ENCODE data around the gene MITF. TPM values are rescaled to one million over a fixed set of nuclear protein-coding genes. Genes with fewer than 3 reads are reported as not detected.

Gene MITF
- total RNA-seq, 1 donor from 2014 or later, result 43.8 TPM

GRCh38 chr3:69752241-69752640, 13.0 kb downstream of the MITF start:
- DNase-seq (ENCODE audit: low spot score), result no peak

GRCh38 chr3:69753179-69753775, 14.0 kb downstream of the MITF start:
- no peak for DNase-seq (ENCODE audit: low spot score)

DNA sequence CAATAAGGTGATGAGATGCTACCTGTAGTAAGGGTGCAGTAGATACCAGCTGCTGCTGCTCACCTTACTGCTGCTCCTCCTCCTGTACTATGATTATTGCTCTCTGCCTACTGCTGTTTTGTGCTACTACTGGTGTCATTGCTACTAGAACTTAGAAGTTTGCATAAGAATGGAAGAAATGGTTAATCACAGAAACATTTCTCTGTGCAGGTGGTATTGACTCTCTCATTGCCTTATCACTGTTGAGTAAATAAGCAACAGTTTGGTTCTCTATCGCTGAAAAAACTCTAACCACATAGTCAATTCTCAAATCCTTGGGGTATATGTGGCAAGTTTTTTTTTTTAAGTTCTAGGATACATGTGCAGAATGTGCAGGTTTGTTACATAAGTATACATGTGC, 16.5 kb downstream of the MITF start:
- DNase-seq (ENCODE audit: low spot score), result no peak

DNA sequence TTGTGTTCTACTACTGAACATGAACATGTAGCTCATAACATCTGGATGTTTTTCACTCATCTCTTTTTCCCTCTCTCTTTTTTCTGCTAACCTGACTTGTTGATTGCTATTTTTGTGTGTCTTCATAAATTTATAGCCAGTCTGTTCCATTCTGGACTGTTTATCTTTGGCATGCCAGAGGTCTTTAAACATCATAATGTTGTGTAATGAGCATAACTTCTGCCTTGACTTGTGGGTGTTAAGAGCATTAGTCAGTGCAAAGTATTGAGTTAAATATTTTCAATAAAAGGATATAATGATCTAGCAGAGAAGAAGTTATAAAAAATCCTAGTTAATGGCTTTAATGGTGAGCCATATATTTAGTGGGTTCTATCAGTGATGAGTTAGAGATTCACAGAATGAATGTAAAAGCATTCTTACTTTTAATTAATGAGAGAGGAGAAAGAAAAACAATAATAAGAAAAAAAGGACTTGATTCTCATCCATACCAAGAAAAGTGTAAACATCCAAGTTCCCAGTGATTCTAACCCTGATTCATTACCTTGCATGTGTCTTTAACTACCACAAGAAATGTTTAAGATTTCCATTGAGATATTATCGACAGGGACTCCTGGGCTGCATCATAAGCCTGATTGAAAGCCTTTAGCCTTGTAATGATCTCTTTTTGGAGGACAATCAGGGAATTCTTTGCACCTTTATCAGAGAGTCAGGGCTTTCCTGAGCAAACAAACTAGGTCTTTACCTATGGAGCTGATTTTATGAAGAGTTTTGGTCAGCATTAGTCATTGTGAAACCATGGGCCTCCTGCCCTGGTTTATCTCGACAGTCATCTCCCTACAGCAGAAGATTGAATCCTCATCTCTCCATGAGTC, 22.9 kb downstream of the MITF start:
- no peak for DNase-seq (ENCODE audit: low spot score)

GRCh38 chr3:69762768-69763229, 23.5 kb downstream of the MITF start:
- no peak for DNase-seq (ENCODE audit: low spot score)

DNA sequence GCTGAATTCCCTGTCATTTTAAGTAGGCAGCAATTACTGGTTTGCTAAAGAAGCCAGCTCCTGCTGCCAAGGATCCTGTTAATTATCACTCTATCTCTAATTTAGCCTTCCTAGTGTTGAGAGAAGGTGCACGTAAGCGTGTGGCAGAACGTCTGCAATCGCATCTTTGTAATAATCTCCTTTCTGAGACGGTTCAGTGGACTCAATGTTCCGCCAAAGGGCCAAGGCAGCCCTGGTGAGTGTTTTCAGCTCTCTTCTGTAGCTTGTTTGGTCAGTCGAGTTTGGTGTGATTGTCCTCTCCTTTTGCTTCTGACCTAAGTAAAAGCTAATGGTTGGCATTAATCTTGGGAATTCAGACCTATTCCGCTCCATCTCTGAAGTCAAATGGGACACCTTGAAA, 24.2 kb downstream of the MITF start:
- no peak for DNase-seq (ENCODE audit: low spot score)

DNA sequence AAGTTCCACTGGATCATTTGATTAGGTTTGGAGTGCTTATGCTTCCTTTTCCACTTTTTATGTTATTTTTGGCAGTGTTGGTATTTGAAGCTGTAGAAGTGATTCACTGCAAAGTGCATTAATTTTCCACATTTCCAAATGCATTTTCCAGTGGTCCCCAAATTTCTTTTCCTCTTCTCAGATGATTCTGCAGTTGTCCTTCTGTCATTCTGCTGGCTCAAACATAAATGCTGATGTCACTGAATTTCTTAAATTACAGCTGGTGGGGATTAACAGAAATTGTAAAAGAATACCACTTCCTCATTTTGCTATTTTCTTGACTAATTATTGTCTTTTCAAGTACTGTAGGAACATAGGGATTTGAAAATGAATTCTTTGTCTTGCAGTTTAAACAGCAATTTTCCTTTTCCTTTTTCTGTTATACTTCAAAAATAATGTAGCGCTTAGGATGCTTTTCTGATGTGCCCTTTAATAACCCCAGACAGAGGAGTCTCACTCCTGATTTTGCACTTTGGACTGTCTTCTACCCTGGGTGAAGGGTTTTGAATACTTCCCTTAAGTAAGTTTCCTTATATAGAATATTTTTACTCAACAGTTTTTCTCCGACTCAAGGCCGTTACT, 25.0 kb downstream of the MITF start:
- DNase-seq (ENCODE audit: low spot score), result no peak

DNA sequence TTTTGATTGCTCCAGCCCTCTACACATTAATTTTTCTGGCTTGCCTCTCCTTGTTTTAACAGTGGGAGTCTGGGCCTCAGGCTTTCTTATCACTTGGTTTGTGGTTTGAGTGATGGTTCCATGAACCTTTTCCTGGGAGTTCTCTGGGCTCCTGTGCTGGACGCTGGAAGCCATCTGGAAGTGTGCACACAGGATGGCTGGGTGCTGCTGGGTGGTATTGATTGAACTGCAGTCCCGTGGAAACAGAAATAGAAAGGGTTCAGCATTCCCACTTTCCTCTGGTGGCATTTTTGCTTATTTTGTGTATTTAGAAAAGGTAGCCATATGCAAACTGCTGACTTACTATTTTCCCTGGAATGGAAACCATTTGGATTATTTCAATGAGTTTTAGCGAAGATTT, 25.6 kb downstream of the MITF start:
- no peak for DNase-seq (ENCODE audit: low spot score)

- DNase-seq (ENCODE audit: low spot score), result no peak
Observed at GRCh38 chr3:69766638-69767037, 27.4 kb downstream of the MITF start.

GRCh38 chr3:69767571-69767970, 28.3 kb downstream of the MITF start:
- no peak for DNase-seq (ENCODE audit: low spot score)

GRCh38 chr3:69768438-69768837, 29.2 kb downstream of the MITF start:
- no peak for DNase-seq (ENCODE audit: low spot score)

DNA sequence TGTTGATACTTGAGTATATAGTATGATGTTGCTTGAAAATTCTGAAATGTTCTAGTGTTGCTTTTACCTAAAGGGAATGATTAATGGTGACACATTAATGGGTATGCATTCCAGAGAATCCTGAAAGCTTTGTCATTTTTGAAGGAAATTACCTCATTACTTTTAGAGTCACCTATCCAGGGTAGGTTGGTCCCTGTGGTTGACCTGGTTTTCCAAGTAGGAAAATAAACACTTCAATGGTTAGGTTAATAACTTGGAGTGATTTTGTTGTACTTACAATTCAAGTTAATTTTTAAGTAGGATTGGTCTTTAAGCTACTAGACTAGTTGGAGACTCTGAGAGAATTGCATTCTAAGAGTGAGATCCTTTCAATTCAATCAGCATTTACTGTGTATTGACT, 31.0 kb downstream of the MITF start:
- DNase-seq (ENCODE audit: low spot score), result no peak

- DNase-seq (ENCODE audit: low spot score), result no peak
Observed at GRCh38 chr3:69770976-69771634, 31.8 kb downstream of the MITF start.

- no peak for DNase-seq (ENCODE audit: low spot score)
Observed at GRCh38 chr3:69772152-69772867, 33.0 kb downstream of the MITF start.

- DNase-seq (ENCODE audit: low spot score), result no peak
Observed at GRCh38 chr3:69774029-69774428, 34.8 kb downstream of the MITF start.

DNA sequence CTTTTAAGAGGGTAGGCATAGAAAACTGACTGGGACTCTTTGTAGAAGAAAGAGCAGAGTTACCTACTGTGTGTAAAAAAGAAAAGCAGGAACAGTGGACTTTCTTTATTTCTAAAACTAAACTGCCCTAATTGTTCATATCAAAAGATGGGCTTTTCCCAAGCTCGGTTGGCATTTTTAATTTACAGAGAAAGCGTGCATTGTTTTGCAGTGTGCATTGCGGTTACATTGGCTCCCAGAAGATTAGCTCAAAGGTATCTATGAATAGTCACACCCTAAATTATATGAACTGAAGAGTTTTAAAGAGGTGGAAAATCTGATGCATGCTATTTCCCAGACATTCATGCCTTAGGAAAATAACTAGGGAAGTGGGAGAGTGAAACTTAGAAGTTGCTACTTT, 36.5 kb downstream of the MITF start:
- DNase-seq (ENCODE audit: low spot score), result no peak

DNA sequence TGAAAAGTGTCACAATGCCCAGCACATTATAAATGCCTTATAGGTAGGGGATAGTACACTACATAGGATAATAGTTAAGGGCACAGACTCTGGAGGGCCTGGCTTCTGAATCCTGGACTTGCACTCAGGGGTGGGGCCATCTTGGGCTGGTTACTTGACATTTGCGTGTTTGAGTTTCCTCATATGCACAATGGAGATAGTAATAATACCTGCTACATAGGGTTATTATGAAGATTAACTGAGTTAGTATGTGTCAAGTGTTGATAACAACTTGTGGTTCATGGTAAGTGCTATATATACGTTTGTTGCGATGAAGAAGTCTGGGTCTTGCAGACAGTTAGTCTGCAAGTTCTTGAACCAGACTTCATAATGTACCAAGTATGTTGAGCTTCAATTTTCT, 37.0 kb downstream of the MITF start:
- no peak for DNase-seq (ENCODE audit: low spot score)

DNA sequence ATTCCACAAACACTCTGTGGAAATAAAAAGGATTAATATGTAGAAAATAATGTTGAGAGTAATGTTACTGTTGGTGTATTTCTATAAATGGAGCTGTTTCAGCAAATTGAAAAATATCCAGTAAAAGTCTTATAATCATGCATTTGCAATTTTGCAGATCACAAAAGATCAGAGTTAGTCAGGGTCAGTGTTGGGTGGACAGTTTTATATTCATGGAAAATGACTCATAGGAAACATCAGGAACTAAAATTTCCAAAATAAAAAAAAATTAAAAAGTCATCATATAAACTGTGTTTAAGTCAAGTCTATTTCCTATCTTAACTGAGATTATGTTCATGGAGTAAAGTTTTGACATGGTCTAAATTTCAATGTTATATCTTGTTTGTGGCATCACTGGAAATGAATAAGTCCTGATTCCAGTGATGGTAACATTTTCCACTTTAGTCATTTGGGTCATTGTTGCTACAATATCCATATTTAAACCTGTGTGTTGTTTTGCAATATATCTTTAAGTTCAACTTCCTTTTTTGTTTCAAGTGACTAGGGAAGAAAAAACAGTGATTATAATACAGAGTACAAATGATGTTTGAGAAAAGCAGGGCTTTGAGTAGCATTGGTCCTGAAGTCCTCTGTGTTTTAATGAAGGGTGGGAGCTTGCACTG, 37.8 kb downstream of the MITF start:
- no peak for DNase-seq (ENCODE audit: low spot score)

GRCh38 chr3:69777582-69777967, 38.3 kb downstream of the MITF start:
- no peak for DNase-seq (ENCODE audit: low spot score)

- no peak for DNase-seq (ENCODE audit: low spot score)
Observed at GRCh38 chr3:69781593-69781992, 42.3 kb downstream of the MITF start.
